Calu3 (cell line): Measurements from ENCODE around the gene ELF1. TPM values are rescaled to one million over a fixed set of nuclear protein-coding genes. Genes with fewer than 3 reads are reported as not detected.
A peak's percentile ranks its signal among the peaks of the same experiment; 100 is the strongest.
"Not testable (repeated sequence)": the region's sequence is repeated elsewhere in the genome, so short reads cannot be mapped to it uniquely, and the experiment has no call there.

Source experiments
- BruUV-seq: library from RNA; stranded (reverse); fragments of 400-500 nt; replicated peaks from 2 replicates; lab custom pipeline; 2021; lab: Mats Ljungman, UMichigan
- CTCF ChIA-PET: fragments of 300-600 bp; sonication (Branson Sonifier 250); formaldehyde crosslinking; loops from one replicate; lab custom pipeline; 2022; ENCODE audit warnings: antibody characterized with exemption; lab: Charles Lee
- DNase-seq: peaks from one replicate; pipeline ENCODE4 v3.0.0; 2022
- H3K27ac Mint-ChIP-seq: one replicate; pipeline ENCODE4 v1.8.0; 2022; ENCODE audit warnings: mixed read lengths; ENCODE audit not compliant: unreplicated experiment
- H3K27me3 Mint-ChIP-seq: one replicate; pipeline ENCODE4 v1.8.0; 2022; ENCODE audit warnings: mixed read lengths; ENCODE audit not compliant: unreplicated experiment
- H3K36me3 Mint-ChIP-seq: one replicate; pipeline ENCODE4 v1.8.0; 2022; ENCODE audit warnings: mild to moderate bottlenecking, moderate library complexity, mixed read lengths; ENCODE audit not compliant: insufficient read depth, unreplicated experiment
- H3K4me1 Mint-ChIP-seq: one replicate; pipeline ENCODE4 v1.8.0; 2022; ENCODE audit warnings: mild to moderate bottlenecking, low read depth, mixed read lengths; ENCODE audit not compliant: unreplicated experiment
- H3K4me3 Mint-ChIP-seq: one replicate; pipeline ENCODE4 v1.8.0; 2022; ENCODE audit warnings: mild to moderate bottlenecking, low read depth, moderate library complexity, mixed read lengths; ENCODE audit not compliant: unreplicated experiment
- H3K9me3 Mint-ChIP-seq: one replicate; pipeline ENCODE4 v1.8.0; 2022; ENCODE audit warnings: low read depth, mixed read lengths; ENCODE audit not compliant: unreplicated experiment
- CTCF ChIP-seq: fragments of 200-600 bp; IDR thresholded peaks from one replicate; pipeline ENCODE4 v1.8.0; 2022; ENCODE audit warnings: antibody characterized with exemption; ENCODE audit not compliant: unreplicated experiment
- intact Hi-C: fragments of 100-400 bp; cut with micrococcal nuclease; formaldehyde crosslinking; loops from one replicate; pipeline ENCODE4 v1.10.0; 2022; ENCODE audit not compliant: unreplicated experiment
- total RNA-seq: library from RNA; stranded (reverse); gene quantifications from 2 replicates; pipeline ENCODE4 v1.2.3, GENCODE V29; 2022

Gene ELF1
- total RNA-seq, 1 experiment from 2014 or later, result 63.5 TPM

- no peak for TF ChIP-seq CTCF
- BruUV-seq, result no TSS peak
- no peak for DNase-seq
- no peak overlapping the region for H3K27ac Mint-ChIP-seq
- H3K4me1 Mint-ChIP-seq, result peaks cover 41% of the 10 kb centered on the region
- peaks cover 10% of the 10 kb centered on the region for H3K36me3 Mint-ChIP-seq
- no peaks in the 10 kb centered on the region for H3K9me3 Mint-ChIP-seq
- intact Hi-C loops, result no loop called here
- H3K27me3 Mint-ChIP-seq, result no peaks in the 10 kb centered on the region
- CTCF ChIA-PET, result no interaction called here
- no peak overlapping the region for H3K4me3 Mint-ChIP-seq
Measured at GRCh38 chr13:40980461-40980860, 38.7 kb downstream of the ELF1 start.

GRCh38 chr13:40979232-40979631, 39.9 kb downstream of the ELF1 start:
- no peak for DNase-seq
- no peaks in the 10 kb centered on the region for H3K9me3 Mint-ChIP-seq
- H3K4me3 Mint-ChIP-seq, result no peak overlapping the region
- TF ChIP-seq CTCF, result no peak
- H3K36me3 Mint-ChIP-seq, result peaks cover 16% of the 10 kb centered on the region
- no peaks in the 10 kb centered on the region for H3K27me3 Mint-ChIP-seq
- peaks cover 34% of the 10 kb centered on the region for H3K4me1 Mint-ChIP-seq
- intact Hi-C loops, result no loop called here
- CTCF ChIA-PET, result interaction anchor here (0.9 kb wide), 1 partner anchor 250 kb away, joined by 3 read pairs; no protein-coding TSS in a partner anchor
- no peak overlapping the region for H3K27ac Mint-ChIP-seq
- BruUV-seq, result no TSS peak

- H3K9me3 Mint-ChIP-seq, H3K27me3 Mint-ChIP-seq, CTCF ChIA-PET, H3K4me3 Mint-ChIP-seq, intact Hi-C loops, DNase-seq, H3K27ac Mint-ChIP-seq, BruUV-seq: not testable (repeated sequence)
- H3K4me1 Mint-ChIP-seq, result peaks cover 34% of the 10 kb centered on the region
- peaks cover 11% of the 10 kb centered on the region for H3K36me3 Mint-ChIP-seq
Measured at GRCh38 chr13:40978109-40978508, 41.0 kb downstream of the ELF1 start.

DNA sequence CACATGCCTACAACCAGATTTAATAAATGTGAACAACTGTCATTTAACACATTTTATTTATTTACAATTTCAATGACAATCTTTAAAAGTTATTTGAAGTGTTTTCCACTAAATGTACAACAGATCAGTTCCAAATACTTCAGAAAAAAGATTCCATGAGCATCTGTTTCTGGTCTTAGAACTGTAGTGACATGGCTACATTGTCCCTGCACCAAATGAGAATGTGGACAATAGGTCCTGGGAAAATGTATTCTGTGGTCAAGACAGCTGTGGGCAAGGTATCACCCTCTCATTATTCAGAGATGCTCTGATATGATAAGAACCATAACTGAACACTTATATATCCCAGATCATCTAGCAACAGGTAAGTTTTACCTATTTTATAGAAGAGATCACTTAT, 43.7 kb downstream of the ELF1 start:
- Mint-ChIP-seq H3K36me3 (peaks cover 11% of the 10 kb centered on the region), H3K27ac (peak overlapping the region; percentile 66), H3K9me3 (no peaks in the 10 kb centered on the region), H3K4me3 (peak overlapping the region; percentile 30), H3K27me3 (no peaks in the 10 kb centered on the region), H3K4me1 (peaks cover 42% of the 10 kb centered on the region)
- no peak for DNase-seq
- no TSS peak for BruUV-seq
- no peak for TF ChIP-seq CTCF
- intact Hi-C loops, result no loop called here
- CTCF ChIA-PET, result interaction anchor here (1.0 to 1.7 kb wide), 4 partner anchors 44 to 86 kb away, joined by 3 to 9 read pairs (median 4); partner anchors contain the start of genes ELF1 and WBP4
